Endothelial cell (in vitro differentiated cells): ENCODE results near the gene KLHL36. TPM values are rescaled to one million over a fixed set of nuclear protein-coding genes. Genes with fewer than 3 reads are reported as not detected.

Experiments used
- DNase-seq: peaks from one replicate; pipeline ENCODE4 v3.0.0; 2021; ENCODE audit warnings: low spot score
- H3K27ac Mint-ChIP-seq: one replicate; pipeline ENCODE4 v1.8.0; 2021; ENCODE audit warnings: mixed read lengths, inconsistent platforms; ENCODE audit not compliant: unreplicated experiment
- H3K27me3 Mint-ChIP-seq: one replicate; pipeline ENCODE4 v1.8.0; 2021; ENCODE audit warnings: mild to moderate bottlenecking, moderate library complexity, mixed read lengths, inconsistent platforms; ENCODE audit not compliant: unreplicated experiment
- H3K36me3 Mint-ChIP-seq: one replicate; pipeline ENCODE4 v1.8.0; 2021; ENCODE audit warnings: mild to moderate bottlenecking, low read depth, mixed read lengths, inconsistent platforms; ENCODE audit not compliant: unreplicated experiment
- H3K4me1 Mint-ChIP-seq: one replicate; pipeline ENCODE4 v1.8.0; 2021; ENCODE audit warnings: mild to moderate bottlenecking, mixed read lengths, inconsistent platforms; ENCODE audit not compliant: unreplicated experiment
- H3K4me3 Mint-ChIP-seq: one replicate; pipeline ENCODE4 v1.8.0; 2021; ENCODE audit warnings: mild to moderate bottlenecking, mixed read lengths, inconsistent platforms; ENCODE audit not compliant: unreplicated experiment
- H3K9me3 Mint-ChIP-seq: one replicate; pipeline ENCODE4 v1.8.0; 2021; ENCODE audit warnings: mixed read lengths, inconsistent platforms; ENCODE audit not compliant: unreplicated experiment
- CTCF ChIP-seq: fragments of 200-600 bp; sonication (generic); IDR thresholded peaks from one replicate; pipeline ENCODE4 v1.5.0; 2021; ENCODE audit warnings: antibody characterized with exemption; ENCODE audit not compliant: unreplicated experiment
- total RNA-seq: library from RNA; stranded (reverse); fragmentation: NEBNext Ultra II Directional; extraction: Animal tissue kit (Norgen Biotek cat#: 25700); gene quantifications from one replicate; pipeline ENCODE4 v1.2.1, GENCODE V29; 2021; ENCODE audit not compliant: unreplicated experiment

The KLHL36 gene
- total RNA-seq, 1 donor from 2014 or later: 40.8 TPM

GRCh38 chr16:84612686-84613085 is 35.6 kb upstream of the KLHL36 start:
- H3K27me3 Mint-ChIP-seq: peaks cover 13% of the 10 kb centered on the region
- no peak overlapping the region for H3K4me3 Mint-ChIP-seq
- peaks cover 36% of the 10 kb centered on the region for H3K4me1 Mint-ChIP-seq
- H3K36me3 Mint-ChIP-seq: peaks cover 21% of the 10 kb centered on the region
- H3K27ac Mint-ChIP-seq: no peak overlapping the region
- DNase-seq: no peak
- no peaks in the 10 kb centered on the region for H3K9me3 Mint-ChIP-seq
- TF ChIP-seq CTCF: no peak

- no peak for DNase-seq
- Mint-ChIP-seq H3K27me3 (peaks cover 13% of the 10 kb centered on the region), H3K36me3 (peaks cover 21% of the 10 kb centered on the region), H3K4me1 (peaks cover 32% of the 10 kb centered on the region), H3K27ac (peak overlapping the region; percentile 54), H3K9me3 (no peaks in the 10 kb centered on the region), H3K4me3 (peak overlapping the region; percentile 3)
- TF ChIP-seq CTCF: no peak
Observed at GRCh38 chr16:84613408-84614072, 34.8 kb upstream of the KLHL36 start.

GRCh38 chr16:84614073-84614459 is 34.2 kb upstream of the KLHL36 start:
- no peak for DNase-seq
- H3K4me1 Mint-ChIP-seq: peaks cover 34% of the 10 kb centered on the region
- H3K4me3 Mint-ChIP-seq: no peak overlapping the region
- peaks cover 15% of the 10 kb centered on the region for H3K27me3 Mint-ChIP-seq
- no peak for TF ChIP-seq CTCF
- no peaks in the 10 kb centered on the region for H3K9me3 Mint-ChIP-seq
- peaks cover 21% of the 10 kb centered on the region for H3K36me3 Mint-ChIP-seq
- H3K27ac Mint-ChIP-seq: no peak overlapping the region

GRCh38 chr16:84614623-84614967 is 33.7 kb upstream of the KLHL36 start:
- H3K4me1 Mint-ChIP-seq: peaks cover 34% of the 10 kb centered on the region
- H3K27ac Mint-ChIP-seq: no peak overlapping the region
- H3K4me3 Mint-ChIP-seq: peak overlapping the region; percentile 29

More at GRCh38 chr16:84614623-84614967, 33.7 kb upstream of the KLHL36 start:
- TF ChIP-seq CTCF: no peak
- no peaks in the 10 kb centered on the region for H3K9me3 Mint-ChIP-seq
- peaks cover 21% of the 10 kb centered on the region for H3K36me3 Mint-ChIP-seq
- no peak for DNase-seq
- peaks cover 15% of the 10 kb centered on the region for H3K27me3 Mint-ChIP-seq
